Breast epithelium (tissue), 3 donors: ENCODE data around the gene RASGRF2.

ENCODE experiments used
- CTCF ChIP-seq, 3 donors: fragments of 450-650 bp; IDR thresholded peaks; one replicate each; pipeline ENCODE4 v1.5.1; 2016 to 2017; ENCODE audit warnings: antibody characterized with exemption in 3 of 3, mild to moderate bottlenecking in 3 of 3, moderate library complexity in 3 of 3
- POLR2A ChIP-seq: fragments of 450-650 bp; IDR thresholded peaks from one replicate; pipeline ENCODE4 v1.6.1; 2016; ENCODE audit warnings: antibody characterized with exemption, mild to moderate bottlenecking, moderate library complexity

- TF ChIP-seq POLR2A, result no peak
- TF ChIP-seq CTCF (IDR thresholded peaks at IDR 0.05), result no peak
These were observed 155.1 kb downstream of the RASGRF2 start for GRCh38 chr5:81115261-81115660.
